HCT116 (cell line): Measurements from ENCODE around the gene BRD7. TPM values are rescaled to one million over a fixed set of nuclear protein-coding genes. Genes with fewer than 3 reads are reported as not detected.
A peak's percentile ranks its signal among the peaks of the same experiment; 100 is the strongest.

ENCODE experiments used
- ATAC-seq: fragments of 200-7000 bp; cut with Tn5 transposase; 2 replicates; pipeline ENCODE4 v1.9.1; 2020; ENCODE audit warnings: mild to moderate bottlenecking, moderate library complexity
- BruUV-seq: library from RNA; stranded (reverse); fragments of 400-500 nt; replicated peaks from 2 replicates; lab custom pipeline; 2021; lab: Mats Ljungman, UMichigan
- CTCF ChIA-PET: fragments of 300-600 bp; sonication (Branson Sonifier 250); formaldehyde crosslinking; loops from one replicate; lab custom pipeline; 2021; ENCODE audit warnings: antibody characterized with exemption; lab: Charles Lee
- POLR2A ChIA-PET: fragments of 300-600, 350-600 bp; sonication (Branson Sonifier 250); formaldehyde crosslinking; loops from one replicate; lab custom pipeline; 2021; ENCODE audit warnings: antibody characterized with exemption; lab: Charles Lee
- RAD21 ChIA-PET, 2 experiments: fragments of 300-600 bp; sonication (Branson Sonifier 250); formaldehyde crosslinking; loops; one replicate each; lab custom pipeline; 2023; ENCODE audit warnings: low total read pairs in 2 of 2; ENCODE audit not compliant: uncharacterized antibody in 2 of 2, unreplicated experiment in 2 of 2, low non-redundant PET in 1 of 2; lab: Charles Lee
- DNase-seq: peaks from one replicate; pipeline ENCODE4 v3.0.0-alpha.2; 2010; ENCODE audit warnings: low read depth, low spot score
- H2AFZ ChIP-seq: fragments of 200-600 bp; shearing (Covaris generic), sonication (generic); 2 replicates; pipeline ENCODE4 v1.6.1; 2017; ENCODE audit warnings: low read depth, mixed run types, mixed read lengths, antibody characterized with exemption, low read length; ENCODE audit not compliant: poor library complexity, severe bottlenecking
- H3K27ac ChIP-seq: 2 replicates; pipeline ENCODE4 v1.5.1; 2012; ENCODE audit warnings: low read depth, low read length
- H3K27me3 ChIP-seq: fragments of 200-600 bp; sonication (generic); 2 replicates; pipeline ENCODE4 v1.6.1; 2016; ENCODE audit warnings: mixed run types, low read length, mixed read lengths; ENCODE audit not compliant: insufficient read depth
- H3K36me3 ChIP-seq, 2 experiments: fragments of 200-500 bp in 1 of 2; fragments of 200-600 bp in 1 of 2; sonication (Bioruptor generic) in 1 of 2; sonication (generic) in 1 of 2; 2 replicates each; pipeline versions ENCODE4 v1.5.1 to v1.6.1; 2014 to 2016; ENCODE audit warnings: low read length in 2 of 2, inconsistent platforms in 1 of 2, mixed read lengths in 1 of 2, mixed run types in 1 of 2; ENCODE audit not compliant: insufficient read depth in 2 of 2, control insufficient read depth in 1 of 2
- H3K4me1 ChIP-seq, 2 experiments: fragments of 200-600 bp in 1 of 2; sonication (generic) in 1 of 2; 2 replicates each; pipeline versions ENCODE4 v1.5.1 to v1.6.1; 2012 to 2017; ENCODE audit warnings: low read length in 2 of 2, inconsistent platforms in 1 of 2, mild to moderate bottlenecking in 1 of 2, mixed read lengths in 1 of 2, mixed run types in 1 of 2, moderate library complexity in 1 of 2; ENCODE audit not compliant: insufficient read depth in 2 of 2, control insufficient read depth in 1 of 2
- H3K4me2 ChIP-seq: fragments of 200-600 bp; sonication (generic); 2 replicates; pipeline ENCODE4 v1.6.1; 2017; ENCODE audit warnings: mixed run types, low read length, mixed read lengths
- H3K4me3 ChIP-seq, 2 experiments: fragments of 200-600 bp in 1 of 2; sonication (generic) in 1 of 2; replicated peaks in 1 of 2; 2 replicates each; pipeline ENCODE4 v1.5.1; 2011 to 2016; ENCODE audit warnings: low read length in 2 of 2, control low read depth in 1 of 2, low read depth in 1 of 2, mild to moderate bottlenecking in 1 of 2, mixed read lengths in 1 of 2, mixed run types in 1 of 2
- H3K79me2 ChIP-seq: fragments of 200-600 bp; sonication (generic); 2 replicates; pipeline ENCODE4 v1.6.1; 2017; ENCODE audit warnings: mild to moderate bottlenecking, mixed run types, low read length, moderate library complexity, mixed read lengths; ENCODE audit not compliant: insufficient read depth
- H3K9ac ChIP-seq: fragments of 200-600 bp; sonication (generic); 2 replicates; pipeline ENCODE4 v1.6.1; 2016; ENCODE audit warnings: low read length, mixed read lengths
- H3K9me2 ChIP-seq: fragments of 200-600 bp; sonication (generic), shearing (Covaris generic); 2 replicates; pipeline ENCODE4 v1.6.1; 2017; ENCODE audit warnings: mixed run types, mild to moderate bottlenecking, moderate library complexity; ENCODE audit not compliant: insufficient read depth
- H3K9me3 ChIP-seq, 2 experiments: fragments of 200-500 bp in 1 of 2; fragments of 200-600 bp in 1 of 2; sonication (Bioruptor generic) in 1 of 2; sonication (generic) in 1 of 2; 2 replicates each; pipeline ENCODE4 v1.6.1; 2014 to 2017; ENCODE audit warnings: low read length in 2 of 2, mixed read lengths in 2 of 2, inconsistent platforms in 1 of 2, low read depth in 1 of 2, mild to moderate bottlenecking in 1 of 2, mixed run types in 1 of 2, moderate library complexity in 1 of 2; ENCODE audit not compliant: control insufficient read depth in 1 of 2, insufficient read depth in 1 of 2
- H4K20me1 ChIP-seq: fragments of 200-600 bp; sonication (generic), shearing (Covaris generic); 2 replicates; pipeline ENCODE4 v1.6.1; 2017; ENCODE audit warnings: mixed run types, mild to moderate bottlenecking, moderate library complexity; ENCODE audit not compliant: insufficient read depth
- CBX3 ChIP-seq: IDR thresholded peaks from 2 replicates; pipeline ENCODE4 v1.6.1; 2012; ENCODE audit warnings: low read depth
- EGR1 ChIP-seq: IDR thresholded peaks from 2 replicates; pipeline ENCODE4 v1.6.1; 2012; ENCODE audit warnings: low read depth
- EZH2phosphoT487 ChIP-seq: fragments of 200-600 bp; IDR thresholded peaks from 2 replicates; pipeline ENCODE4 v1.6.1; 2018; ENCODE audit warnings: antibody characterized with exemption, borderline replicate concordance
- FOSL1 ChIP-seq: IDR thresholded peaks from 2 replicates; pipeline ENCODE4 v1.6.1; 2012; ENCODE audit warnings: low read depth
- MAX ChIP-seq: IDR thresholded peaks from 2 replicates; pipeline ENCODE4 v1.6.1; 2012
- POLR2AphosphoS5 ChIP-seq: IDR thresholded peaks from 2 replicates; pipeline ENCODE4 v1.6.1; 2011; ENCODE audit warnings: mild to moderate bottlenecking, low read depth, low read length, moderate library complexity
- RAD21 ChIP-seq: IDR thresholded peaks from 2 replicates; pipeline ENCODE4 v1.6.1; 2012; ENCODE audit warnings: low read depth, mild to moderate bottlenecking
- SIN3A ChIP-seq: IDR thresholded peaks from 2 replicates; pipeline ENCODE4 v1.6.1; 2012; ENCODE audit warnings: low read depth
- SRF ChIP-seq: IDR thresholded peaks from 2 replicates; pipeline ENCODE4 v1.6.1; 2012; ENCODE audit warnings: low read depth
- TCF7L2 ChIP-seq: IDR thresholded peaks from 2 replicates; pipeline ENCODE4 v1.7.0; 2011; ENCODE audit warnings: borderline replicate concordance, inconsistent platforms; ENCODE audit not compliant: insufficient read depth, insufficient read length; ENCODE audit errors: extremely low read depth
- YY1 ChIP-seq: IDR thresholded peaks from 2 replicates; pipeline ENCODE4 v1.6.1; 2011; ENCODE audit warnings: low read length, low read depth, moderate library complexity, mild to moderate bottlenecking; ENCODE audit not compliant: insufficient replicate concordance; ENCODE audit errors: extremely low read depth
- ZNF274 ChIP-seq: fragments of 200-500 bp; sonication (Bioruptor generic); IDR thresholded peaks from 2 replicates; pipeline ENCODE4 v1.6.1; 2014; ENCODE audit warnings: mild to moderate bottlenecking, low read depth, low read length, inconsistent platforms
- intact Hi-C: fragments of 100-400 bp; cut with micrococcal nuclease; formaldehyde crosslinking; loops from 2 replicates; pipeline ENCODE4 v1.10.0; 2022
- total RNA-seq: library from RNA; stranded (reverse); gene quantifications from one replicate; pipeline ENCODE4 v1.2.1, GENCODE V29; 2021; ENCODE audit not compliant: unreplicated experiment

The BRD7 gene
- total RNA-seq, 1 experiment from 2014 or later, result 85.4 TPM

DNA sequence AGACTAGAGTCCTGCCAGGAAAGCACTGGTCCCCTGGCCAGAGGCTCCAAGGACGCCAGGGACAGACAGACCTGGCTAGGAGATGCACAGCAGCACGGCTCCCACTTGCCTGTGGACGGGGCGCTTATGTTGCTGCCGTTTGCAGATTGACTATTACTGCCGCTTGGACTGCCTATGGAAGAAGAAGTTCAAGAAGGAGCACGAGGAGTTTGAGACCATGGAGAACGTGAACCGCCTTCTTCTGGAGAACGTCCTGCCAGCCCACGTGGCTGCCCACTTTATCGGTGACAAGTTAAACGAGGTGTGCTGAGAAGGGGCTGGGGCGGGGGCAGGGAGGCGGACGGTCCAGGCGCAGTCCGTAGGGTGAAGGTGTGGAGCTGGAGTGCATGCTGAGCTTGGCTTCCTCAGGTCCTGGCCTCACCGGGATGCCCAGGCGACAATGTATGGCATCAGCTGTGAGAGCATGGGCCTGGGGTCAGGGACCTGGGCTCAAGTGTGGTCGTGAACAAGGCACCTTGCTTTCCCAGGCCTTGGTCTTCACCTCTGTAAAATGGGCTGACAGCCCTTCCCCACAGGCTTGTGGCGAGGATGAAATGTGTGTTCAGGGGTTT, 56.8 kb downstream of the BRD7 start:
- Histone ChIP-seq H3K4me3 (no peak overlapping the region), H3K9me3 (no peaks in the 10 kb centered on the region), H3K4me1 (peaks cover 0 to 11% of the 10 kb centered on the region in 2 experiments; a peak in 2 of 4 replicates), H3K4me2 (no peak overlapping the region), H3K27ac (no peak overlapping the region), H2AFZ (no peak overlapping the region), H3K9me2 (no peaks in the 10 kb centered on the region), H4K20me1 (no peaks in the 10 kb centered on the region), H3K79me2 (no peaks in the 10 kb centered on the region), H3K36me3 (peaks cover 11 to 28% of the 10 kb centered on the region in 2 experiments; a peak in 2 of 4 replicates), H3K9ac (no peak overlapping the region), H3K27me3 (no peaks in the 10 kb centered on the region)
- CTCF ChIA-PET, result no interaction called here
- POLR2A ChIA-PET, result no interaction called here
- DNase-seq (no peak), ATAC-seq (0 out of 2 replicates have a peak, but pooled peaks have one; percentile 5)
- intact Hi-C loops, result no loop called here
- TF ChIP-seq RAD21 (no peak), TCF7L2 (no peak), ZNF274 (no peak), YY1 (no peak), CBX3 (no peak), EZH2phosphoT487 (no peak), POLR2AphosphoS5 (no peak), MAX (no peak), EGR1 (no peak), FOSL1 (no peak), SIN3A (no peak), SRF (no peak)
- RAD21 ChIA-PET, result no interaction called here
- BruUV-seq, result no TSS peak
